Bone marrow (tissue), 2 donors: ENCODE data around the gene UQCRC1.

ENCODE experiments used
- DNase-seq, 2 donors: peaks; one replicate each; lab custom pipeline; 2025; lab: John Stamatoyannopoulos, UW

The UQCRC1 gene

GRCh38 chr3:48572517-48572916, 36.9 kb downstream of the UQCRC1 start:
- no peak for DNase-seq

DNA sequence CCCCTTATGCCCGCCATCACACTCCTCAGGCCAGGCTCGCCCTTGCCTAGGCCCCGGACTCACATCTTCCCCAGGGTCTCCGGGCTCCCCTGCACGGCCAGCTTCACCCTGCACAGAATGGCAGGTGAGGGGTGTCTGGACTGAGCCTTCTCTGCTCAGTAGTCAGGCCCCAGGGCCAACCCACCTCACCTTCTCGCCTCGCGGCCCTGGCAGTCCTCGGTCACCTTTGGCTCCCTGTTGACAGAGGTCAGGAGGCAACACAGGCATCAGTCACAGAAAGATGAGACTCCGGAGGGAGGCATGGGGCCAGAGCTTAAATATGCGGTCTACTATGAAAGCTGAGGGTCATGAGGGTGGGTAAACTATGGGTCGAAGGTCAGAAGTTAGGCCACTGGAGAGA, 37.5 kb downstream of the UQCRC1 start:
- no peak for DNase-seq

DNA sequence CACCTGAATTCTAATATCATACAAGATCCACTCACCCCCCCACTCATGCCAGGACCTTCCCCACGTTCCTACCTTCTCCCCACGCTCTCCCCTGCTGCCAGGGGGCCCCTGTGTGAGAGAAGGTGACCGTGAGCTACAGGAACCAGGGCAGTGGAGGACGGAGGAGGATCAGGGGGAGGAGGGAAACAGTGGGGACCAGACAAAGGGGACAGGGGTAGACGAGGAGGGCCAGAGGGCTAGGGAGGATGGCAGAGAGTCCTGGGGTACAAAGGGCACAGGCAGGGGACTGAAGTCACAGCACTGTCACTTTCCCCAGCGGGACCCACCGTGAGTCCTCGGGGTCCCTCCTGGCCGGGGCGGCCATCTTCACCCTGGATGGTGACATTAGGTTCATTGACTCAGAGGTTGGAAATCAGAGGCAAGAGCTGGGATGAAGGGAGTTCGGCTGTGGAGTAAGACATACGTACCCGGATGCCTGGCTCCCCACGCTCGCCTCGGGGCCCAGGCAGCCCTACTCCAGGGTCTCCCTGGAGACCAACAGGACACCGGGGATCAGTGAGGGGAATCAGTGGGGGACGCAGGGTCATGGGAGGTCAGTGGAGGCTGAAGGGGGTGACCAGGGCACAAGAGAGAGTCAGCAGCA, 39.5 kb downstream of the UQCRC1 start:
- no peak for DNase-seq

DNA sequence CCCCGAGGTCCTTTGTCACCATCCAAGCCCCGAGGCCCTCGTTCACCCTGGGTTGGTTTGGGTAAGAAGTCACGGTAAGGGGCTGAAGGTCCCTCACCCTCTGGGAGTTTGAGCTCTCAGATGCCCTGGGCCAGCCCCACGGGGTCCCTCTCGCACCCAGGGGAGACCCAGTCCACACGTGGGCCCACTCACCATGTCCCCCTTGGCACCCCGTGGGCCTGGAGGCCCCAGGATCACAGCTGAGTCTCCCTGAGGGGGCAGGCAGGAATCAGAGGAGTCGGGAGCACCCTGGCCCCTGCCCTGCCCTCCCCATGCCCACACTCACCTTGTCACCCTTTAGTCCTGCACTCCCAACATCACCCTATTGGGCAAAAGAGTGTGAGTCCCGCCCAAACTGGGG, 40.0 kb downstream of the UQCRC1 start:
- DNase-seq = no peak

GRCh38 chr3:48568476-48568875, 41.0 kb downstream of the UQCRC1 start:
- DNase-seq = no peak

DNA sequence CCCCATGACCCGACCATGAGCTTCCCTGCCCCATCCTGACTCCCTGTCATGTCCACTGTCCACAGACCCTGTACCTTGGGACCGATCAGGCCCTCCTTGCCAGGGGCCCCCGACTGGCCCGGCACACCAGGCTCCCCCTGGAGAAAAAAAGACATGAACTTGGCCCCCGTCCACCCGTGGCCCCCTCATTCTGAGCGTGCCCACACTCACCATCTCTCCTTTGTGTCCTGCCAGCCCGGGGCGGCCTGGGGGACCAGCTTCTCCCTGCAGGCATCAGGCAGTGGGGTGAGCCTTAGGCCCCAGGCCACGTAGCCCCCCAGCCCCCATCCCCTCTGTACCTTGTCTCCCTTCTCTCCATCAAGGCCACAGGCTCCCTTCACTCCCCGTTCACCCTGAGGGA, 41.9 kb downstream of the UQCRC1 start:
- no peak for DNase-seq

GRCh38 chr3:48567090-48567489, 42.4 kb downstream of the UQCRC1 start:
- no peak for DNase-seq

DNA sequence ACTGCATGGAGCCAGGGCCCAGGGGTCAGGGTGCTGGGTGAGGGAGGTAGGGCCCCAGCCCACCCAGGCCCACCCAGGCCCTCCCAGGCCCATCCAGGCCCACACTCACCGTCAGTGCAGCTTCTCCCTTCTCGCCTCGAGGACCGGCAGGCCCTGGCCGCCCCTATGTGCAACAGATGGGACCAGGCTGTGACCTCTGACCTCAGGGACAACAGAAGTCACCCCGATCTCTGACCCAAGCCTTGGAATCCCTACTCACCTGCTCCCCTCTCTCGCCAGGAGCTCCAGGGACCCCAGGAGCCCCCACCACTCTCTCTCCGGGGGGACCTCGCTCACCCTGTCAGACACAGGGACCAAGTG, 43.1 kb downstream of the UQCRC1 start:
- no peak for DNase-seq

DNA sequence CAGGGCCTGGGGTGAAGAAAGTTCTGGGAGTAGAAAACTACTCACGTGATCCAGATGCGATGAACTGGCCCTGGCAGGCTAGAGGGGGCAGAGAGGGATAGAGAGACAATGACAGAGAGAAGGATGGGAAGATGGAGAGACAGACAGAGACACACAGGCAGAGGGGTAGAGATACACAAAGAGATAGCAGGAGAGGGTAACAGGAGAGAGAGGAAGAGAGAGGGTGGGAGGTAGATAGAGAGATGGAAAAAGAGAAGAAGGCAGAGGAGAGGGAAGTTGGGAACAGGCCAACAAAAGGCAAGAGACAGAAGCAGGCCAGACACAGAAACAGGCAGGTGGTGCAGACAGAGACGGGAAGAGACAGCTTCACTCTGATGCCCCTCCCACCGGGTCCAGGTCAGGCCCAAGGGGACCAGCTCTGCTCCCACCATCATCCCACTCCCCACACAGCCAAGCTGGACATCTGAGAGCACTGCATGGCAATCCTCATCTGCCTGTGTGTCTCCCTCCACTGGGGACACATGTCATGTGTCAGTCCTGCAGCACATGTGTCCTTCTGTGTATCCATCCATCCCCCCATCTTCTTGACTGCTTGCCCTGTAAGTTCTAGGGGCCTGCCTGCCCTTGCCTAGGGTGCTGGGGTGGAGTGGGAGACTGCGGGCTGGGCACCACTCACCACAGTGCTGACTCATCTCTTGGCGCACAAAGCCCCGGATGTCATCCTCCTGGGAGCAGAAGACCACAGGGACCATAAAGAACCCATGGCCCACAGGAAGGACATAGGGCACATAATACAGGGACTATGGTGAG, 43.6 kb downstream of the UQCRC1 start:
- DNase-seq = peak in 1 of 2 donors; percentile 27

DNA sequence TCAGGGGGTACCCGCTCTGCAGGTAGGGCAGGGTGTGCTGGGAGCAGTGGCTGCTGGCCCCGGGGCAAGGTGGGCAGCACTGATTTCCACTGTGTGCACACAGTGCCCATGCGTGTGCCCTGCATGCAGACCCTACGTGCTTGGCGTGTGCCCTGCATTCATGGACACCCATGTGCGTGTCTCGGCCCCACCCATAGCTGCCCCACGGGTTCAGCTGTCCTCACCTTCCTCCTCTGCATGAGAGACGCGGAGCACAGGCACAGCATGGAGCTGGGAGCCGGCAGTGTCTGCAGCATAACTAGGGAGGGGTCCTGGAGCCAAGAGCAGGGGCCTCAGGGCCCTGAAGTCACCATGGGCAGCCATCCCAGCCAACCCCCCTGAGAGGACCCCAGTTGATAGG, 44.3 kb downstream of the UQCRC1 start:
- no peak for DNase-seq

DNA sequence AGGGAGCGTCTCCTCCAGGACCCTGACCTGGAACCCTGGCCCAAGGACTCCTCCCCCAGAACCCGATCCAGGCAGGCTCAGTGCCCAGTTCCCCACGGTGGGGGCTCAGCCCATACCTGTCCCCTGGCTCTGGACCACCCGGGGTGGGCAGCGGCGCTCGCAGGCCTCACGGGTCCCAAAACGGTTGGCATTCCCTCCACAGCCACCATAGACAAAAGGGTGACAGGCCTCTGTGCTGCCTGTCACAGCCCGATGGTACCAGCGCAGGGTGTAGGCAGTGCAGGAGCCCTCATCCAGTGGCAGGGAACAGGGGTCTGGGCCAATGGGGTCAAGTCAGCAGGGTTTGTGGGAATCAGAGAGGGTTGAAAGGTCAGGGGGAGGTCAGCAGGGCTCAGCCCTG, 44.8 kb downstream of the UQCRC1 start:
- no peak for DNase-seq

DNA sequence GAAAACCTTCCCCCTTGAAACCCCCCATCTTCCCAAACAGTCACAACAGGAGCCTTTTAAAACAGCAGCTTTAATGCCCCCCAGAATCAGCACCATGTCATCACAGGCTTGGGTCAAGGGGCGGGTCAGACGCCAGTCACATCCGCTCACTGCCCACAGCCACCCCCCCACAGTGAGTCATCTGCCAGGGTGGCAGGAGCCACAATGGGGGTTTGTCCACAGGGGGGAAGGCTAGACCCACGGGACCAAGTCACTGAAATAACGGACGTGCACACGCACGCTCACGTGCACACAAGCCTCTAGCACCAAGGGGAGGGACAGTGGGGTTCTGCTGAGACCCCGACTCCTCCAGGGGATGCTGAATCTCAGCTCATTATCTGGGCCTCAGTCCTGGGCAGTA, 45.4 kb downstream of the UQCRC1 start:
- DNase-seq = peak in 1 of 2 donors; percentile 73

- no peak for DNase-seq
Observed at GRCh38 chr3:48563382-48563918, 46.0 kb downstream of the UQCRC1 start, which contains the start of gene UCN2. Gene UCN2 (minus strand): TSS chr3:48563781. CDS start chr3:48563124, 657 bp downstream.

DNA sequence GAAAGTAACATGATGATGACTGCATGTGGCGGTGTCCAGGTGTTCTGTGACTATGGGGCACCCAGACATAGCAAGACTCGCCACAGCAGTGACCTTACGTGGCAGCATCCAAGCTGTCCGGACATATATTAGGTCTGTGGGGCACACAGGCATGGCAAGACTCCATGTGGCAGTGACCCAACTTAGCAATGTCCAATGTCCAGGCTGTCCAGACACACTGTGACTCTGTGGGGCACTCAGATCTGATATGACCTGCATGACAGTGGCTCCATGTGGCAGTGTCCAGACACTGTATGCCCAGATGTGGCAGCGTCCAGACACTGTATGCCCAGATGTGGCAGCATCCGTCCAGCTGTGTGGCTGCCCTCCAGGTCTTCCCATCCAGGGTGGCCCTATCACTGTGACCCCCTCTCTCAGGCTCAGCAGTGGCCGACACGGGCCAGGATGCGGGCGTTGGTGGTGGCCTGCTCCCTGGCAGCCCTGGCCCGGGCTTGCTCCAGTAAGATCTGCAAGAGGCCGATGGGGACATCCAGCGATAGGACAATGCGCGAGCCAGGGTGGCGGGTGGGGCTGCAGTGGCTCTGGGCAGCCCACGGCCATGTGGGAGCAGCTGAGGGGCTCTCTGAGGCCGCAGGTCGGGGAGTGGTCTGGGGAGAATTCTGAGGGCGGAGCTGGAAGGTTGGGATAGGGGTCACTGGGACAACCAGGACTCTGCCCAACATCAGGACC, 46.9 kb downstream of the UQCRC1 start:
- no peak for DNase-seq

- peak in 1 of 2 donors; percentile 18 for DNase-seq
Observed at GRCh38 chr3:48561045-48561736, 48.3 kb downstream of the UQCRC1 start.

DNA sequence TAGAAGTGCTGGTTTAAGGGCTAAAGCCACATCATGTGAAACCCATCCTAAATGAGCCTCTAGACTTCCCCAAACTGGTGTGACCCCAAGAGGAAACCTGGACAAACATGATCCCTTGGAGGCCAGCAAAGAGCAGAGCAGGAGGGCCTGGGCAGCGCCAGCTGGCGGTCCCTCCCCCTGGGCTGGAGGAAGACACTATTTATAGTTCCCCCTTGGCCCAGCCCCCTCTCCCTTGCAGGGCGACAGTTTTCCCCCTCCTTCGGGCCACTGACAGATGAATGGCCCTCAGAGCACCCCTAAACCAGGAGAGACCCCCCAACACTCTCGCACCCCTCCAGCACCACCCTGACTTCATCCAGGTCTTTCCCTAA, 48.8 kb downstream of the UQCRC1 start:
- DNase-seq = no peak

DNA sequence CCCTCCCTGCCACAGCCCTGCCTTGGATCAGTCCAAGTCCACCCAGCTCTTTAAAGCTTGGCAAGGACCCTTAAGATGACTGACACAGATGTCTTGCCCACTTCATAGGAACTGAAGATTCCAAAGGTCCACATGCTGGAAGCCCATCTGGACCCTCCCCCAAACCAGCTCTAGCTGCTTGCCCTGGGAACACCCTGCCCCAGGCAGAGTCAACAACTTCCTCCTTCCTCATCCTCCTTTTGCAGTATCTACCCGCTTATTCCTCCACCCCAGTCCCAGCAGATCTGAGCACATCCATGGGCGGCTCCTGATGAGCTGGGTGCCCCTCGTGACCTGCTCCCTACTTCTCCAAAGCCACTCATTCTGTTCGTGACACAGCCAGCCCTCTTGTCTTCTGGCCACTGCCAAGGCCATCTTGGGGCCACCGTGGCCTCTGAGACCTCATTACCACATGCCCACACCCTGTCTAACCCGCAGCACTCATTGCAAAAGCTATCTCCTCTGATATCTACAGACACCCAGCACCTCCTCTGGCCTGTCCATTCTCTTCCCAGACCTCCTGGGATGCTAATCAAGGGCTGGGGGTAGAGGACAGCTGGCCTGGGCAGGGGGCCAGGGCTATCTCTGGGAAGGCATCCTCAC, 50.8 kb downstream of the UQCRC1 start:
- DNase-seq = peak in 1 of 2 donors; percentile 69

DNA sequence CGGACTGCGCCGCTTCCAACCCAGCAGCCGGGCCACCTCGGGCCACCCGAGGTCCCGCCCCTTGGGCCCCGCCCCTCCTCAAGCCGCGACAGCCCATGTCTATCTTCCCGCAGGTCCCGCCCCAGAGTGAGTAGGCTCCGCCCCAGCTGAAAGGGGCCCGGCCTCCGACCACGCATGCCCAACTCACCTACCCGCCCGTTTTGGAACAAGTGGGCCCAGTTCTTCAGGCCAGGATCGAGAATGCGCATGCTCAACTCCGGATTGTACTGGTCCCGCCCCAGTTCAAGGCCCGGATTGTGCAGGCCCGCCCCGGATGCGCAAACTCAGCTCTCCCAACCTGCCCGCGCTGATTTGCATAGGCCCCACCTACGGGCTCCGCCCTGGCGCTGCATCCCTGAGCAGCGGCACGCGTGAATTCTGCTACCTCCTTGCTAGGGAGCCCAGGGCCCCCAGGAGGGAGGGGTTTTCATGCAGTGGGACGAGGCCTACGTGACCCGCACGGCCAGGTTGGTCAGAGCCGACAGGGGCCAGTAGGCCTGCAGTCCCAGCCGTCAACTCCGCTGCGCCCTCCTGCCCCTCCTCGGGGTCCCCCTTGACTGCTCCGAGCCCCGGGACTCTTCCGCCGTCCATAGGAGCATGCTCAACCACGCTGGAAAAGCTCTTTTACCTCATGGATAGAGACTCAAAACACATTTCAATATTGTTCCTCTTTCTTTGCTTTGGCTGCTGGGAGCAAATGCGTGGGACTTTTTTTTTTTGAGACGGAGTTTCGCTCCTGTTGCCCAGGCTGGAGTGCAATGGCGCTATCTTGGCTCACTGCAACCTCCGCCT, 52.4 kb downstream of the UQCRC1 start, which contains the start of gene PFKFB4:
Gene PFKFB4, minus strand, starts transcription at position 8 of the 831 bp plus-strand sequence. CDS start 26 bp downstream, outside the sequence.
- DNase-seq = peak; percentile 92 to 93

DNA sequence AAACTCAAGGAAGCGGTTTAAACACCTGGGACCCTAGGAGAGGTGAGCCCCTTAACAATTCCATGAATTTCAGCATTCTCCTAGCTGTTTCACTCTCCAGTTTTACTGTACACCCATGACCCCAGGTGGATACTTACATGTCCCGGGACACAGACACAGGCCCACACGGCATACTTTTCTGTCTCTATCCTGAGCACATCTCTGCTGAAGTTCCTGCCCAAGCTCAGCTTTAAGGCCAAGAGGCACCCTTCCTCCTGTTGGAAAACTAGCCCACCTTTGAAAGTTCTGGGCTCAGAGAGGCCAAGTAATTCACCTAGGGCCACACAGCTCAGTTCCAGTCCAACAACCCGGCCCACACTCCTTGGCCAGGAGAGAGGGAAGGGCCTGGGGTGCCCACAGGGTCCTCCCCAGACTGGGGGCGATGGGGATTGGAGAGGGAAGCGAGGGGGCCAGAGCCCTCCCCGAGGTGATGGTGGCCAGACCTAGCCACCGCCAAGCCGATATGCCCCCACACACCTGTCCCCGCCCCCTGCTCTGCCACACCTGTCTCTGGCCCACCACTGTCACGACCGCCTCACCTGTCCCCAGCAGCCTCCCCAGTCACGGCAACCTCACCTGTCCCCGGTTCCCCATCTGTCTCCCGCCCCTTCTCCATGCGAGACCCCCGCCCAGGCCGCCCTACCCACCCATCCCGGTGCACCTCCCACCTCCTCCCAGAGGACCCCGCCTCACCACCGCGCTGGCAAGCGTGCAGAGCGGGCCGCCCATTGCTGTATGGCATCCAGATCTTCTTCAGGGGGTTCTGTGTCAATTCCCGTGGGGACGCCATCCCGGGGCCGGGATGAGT, 53.3 kb downstream of the UQCRC1 start:
- no peak for DNase-seq
